Activated CD8-positive, alpha-beta memory T cell treated with anti-CD3 and anti-CD28 coated beads for 1 hour (primary cell): ENCODE data around the gene PRODH2.
"Not testable (repeated sequence)": the region's sequence is repeated elsewhere in the genome, so short reads cannot be mapped to it uniquely, and the experiment has no call there.

Experiments
- DNase-seq, 2 donors: peaks; one replicate each; pipeline ENCODE4 v3.0.0-alpha.2; 2020; ENCODE audit warnings: low read depth in 1 of 2; ENCODE audit errors: extremely low read depth in 1 of 2

PRODH2 gene

DNA sequence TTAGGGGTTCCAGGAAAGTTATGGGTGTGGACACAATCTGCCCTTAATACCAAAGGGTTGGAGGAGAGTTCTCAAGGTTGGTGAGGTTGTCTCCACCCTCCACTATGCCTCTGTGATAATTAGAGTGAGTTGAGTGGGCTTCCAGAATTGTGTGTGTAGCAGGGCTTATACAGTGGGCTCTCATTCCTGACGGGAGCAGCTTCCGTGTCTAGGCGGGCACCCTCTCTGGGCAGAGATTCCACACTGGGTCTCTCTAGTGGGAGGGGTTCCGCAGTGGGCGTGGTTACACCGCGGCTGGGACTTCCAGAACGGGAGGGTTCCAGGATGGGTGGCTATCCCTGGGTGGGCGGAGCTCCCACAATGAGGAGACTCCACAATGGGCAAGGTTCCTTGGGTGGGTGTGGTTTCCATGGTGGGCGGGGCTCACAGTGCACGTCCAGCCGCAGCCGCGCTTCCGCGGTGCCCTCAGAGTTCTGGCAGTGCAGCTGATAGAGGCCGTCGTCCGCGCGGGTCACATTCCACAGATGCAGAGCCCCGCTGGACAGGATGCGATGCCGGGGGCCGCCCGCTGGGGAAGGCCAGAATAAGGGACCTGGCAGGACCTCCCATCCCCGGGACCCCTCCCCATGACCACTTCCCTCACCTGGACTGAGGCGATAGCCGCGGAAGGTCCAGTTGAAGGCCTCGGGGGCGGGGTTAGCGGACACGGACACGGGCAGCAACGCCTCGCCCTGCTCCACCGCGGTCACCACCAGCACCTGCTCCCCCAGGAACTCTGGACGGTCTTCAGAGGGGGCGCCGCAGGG, 31.2 kb upstream of the PRODH2 start:
- DNase-seq: no peak

DNA sequence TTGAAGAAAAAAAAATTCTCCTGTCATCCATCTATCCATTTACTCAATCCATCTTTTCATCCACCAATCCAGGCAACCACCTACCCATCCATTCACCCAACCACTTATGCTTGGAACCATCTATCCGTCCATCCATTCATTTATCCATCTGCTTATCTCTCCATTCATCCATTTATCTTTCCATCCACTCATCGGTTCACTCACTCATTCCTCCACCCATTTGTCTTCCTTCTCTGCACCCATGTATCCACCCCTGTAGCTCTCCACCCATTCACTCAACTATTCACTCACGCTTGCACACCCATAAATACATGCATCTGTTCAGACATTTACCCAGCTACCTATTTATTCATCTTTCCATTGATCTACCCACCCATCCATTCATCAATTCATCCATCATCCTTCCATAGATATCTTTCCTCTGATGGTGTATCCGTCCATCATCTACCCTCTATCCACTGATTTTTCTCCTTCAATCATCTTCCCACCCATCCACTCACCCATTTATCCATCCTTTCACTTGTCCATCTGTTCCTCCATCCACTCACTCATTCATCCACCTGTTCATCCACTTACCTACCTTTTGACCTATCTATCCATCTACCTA, 30.1 kb upstream of the PRODH2 start:
- DNase-seq: no peak

DNA sequence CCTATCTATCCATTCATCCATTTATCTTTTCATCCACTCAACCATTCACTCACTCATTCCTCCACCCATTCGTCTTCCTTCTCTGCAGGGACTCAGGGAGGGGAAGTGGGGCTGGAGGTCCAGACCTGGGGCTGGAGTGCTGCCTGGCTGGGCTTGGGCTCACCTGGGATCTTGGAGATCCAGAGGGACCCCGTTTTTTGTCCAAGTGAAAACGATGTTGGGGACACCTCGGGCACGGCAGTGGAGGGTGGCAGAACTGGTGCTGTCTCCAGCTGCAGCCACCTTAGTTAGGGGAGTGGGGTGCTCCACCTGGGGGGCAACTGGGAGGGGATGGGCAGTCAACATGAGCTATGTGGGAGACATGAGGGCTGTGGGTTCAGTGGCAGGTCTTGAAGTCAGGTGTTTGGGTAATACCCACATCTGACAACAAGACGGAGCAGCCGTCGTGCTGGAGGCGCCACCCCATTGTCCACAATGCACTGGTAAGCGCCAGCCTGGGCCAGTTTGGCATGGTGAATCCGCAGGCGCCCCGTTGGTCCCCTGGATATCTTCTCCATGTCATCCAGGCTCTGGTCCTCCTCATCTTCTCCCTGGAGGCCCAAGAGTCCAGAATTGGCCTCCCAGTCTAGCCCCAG, 29.4 kb upstream of the PRODH2 start:
- DNase-seq: no peak

DNA sequence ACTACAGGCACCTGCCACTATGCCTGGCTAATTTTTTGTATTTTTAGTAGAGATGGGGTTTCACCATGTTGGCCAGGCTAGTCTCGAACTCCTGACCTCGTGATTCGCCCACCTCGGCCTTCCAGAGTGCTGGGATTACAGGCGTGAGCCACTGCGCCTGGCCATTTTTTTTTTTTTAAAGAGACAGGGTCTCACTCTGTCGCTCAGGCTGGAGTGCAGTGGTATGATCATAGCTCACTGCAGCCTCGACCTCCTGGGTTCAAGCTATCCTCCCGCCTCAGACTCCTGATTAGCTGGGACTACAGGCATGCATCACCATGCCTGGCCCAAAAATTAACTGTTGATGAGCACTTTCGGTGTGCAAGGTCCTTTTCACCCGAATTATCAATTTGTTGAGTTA, 23.5 kb upstream of the PRODH2 start:
- DNase-seq: not testable (repeated sequence)

DNA sequence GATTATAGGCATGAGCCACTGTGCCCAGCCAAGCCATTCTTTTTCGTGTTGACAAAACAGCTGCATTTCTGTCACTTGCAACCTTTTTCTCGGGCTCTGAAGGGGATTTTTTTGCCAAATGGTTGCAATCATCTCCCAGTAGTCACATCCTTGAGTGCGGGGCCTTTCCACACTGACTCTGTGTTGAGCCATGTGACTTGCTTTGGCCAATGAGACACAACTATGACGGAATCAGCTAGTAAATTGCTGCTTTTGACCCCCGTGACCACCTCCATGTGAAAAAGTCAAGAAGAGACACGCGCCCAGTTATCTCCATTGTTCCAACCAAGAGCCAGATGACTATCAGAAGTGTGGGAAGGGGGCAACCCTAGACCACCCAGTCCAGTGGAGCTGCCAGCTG, 21.3 kb upstream of the PRODH2 start:
- DNase-seq: no peak

DNA sequence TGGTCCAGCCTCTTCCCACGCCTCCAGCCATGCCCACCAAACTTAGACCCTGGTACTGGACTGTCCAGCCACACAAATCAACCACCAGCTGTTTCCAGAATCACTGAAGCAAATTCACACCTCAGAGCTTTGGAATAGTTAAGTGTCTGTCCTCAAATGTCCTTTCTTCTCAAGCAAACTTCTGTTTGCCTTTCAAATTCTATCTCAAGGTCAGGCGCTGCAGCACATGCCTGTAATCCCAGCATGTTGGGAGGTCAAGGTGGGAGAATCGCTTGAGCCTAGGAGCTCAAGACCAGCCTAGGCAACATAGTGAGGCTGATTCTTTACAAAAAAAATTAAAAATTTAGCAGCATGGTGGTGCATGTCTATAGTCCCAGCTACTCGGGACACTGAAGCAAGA, 19.4 kb upstream of the PRODH2 start:
- no peak for DNase-seq

DNA sequence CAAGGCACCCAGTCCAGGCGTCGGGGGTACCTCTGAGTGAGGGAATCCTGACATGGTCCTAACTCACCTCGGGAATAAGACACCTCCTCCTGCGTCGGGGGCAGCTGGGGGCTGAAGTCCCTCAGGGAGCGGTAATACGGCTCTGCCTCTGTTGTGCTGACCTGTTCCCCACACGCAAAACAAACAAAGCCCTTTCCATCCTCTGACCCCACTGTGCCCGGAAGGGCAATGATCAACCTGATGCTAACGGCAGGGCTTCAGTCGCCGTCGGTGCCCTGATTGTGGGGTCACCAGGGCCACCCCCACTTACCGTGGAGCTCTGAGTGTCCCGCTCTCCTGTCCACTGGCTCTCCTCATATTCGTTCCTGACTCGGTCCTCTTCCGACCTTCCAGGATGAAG, 18.3 kb upstream of the PRODH2 start:
- DNase-seq: no peak

DNA sequence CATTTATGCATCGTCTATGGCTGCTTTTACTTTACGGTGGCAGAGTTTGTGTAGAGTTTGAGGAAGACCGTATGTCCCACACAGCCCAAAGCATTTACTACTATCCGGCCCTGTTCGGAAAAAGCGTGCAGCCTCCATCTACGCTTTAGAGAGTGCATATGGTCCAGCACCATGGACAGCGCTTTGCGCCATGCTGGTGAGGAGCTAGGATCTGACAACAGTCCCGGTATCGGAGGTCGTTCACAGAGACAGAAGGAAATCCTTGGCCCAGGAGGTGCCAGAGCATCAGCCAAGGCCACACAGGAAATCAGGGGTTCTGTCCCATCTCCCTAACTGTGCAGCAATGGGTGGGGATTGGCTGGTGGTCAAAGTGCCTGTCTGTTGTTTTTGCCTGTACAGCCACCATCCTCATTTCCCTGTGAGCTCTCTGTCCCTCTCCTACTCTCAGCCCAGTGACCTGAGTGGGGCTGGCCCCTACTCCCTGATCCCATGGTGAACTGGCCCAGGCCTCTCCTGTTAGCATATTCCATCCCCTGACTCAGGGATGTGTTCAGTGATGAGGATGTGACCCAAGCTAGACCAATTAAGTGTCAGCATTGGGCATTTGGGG, 16.2 kb upstream of the PRODH2 start:
- peak in 1 of 2 donors; percentile 22 for DNase-seq

DNA sequence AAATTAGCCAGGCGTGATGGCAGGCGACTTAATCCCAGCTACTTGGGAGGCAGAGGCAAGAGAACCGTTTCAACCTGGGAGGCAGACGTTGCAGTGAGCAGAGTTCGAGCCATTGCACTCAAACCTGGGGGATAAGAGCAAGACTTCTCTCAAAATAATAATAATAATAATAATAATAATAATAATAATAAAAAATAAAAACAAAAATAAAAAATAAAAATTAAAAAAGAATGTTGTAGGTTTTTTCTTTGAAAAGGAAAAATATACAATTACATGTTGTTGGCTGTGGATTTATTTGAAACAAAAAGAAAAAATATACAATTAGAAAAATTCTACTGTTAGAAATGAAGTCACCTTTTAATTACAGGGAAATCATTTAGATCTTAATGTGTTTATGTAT, 11.5 kb upstream of the PRODH2 start:
- no peak for DNase-seq

DNA sequence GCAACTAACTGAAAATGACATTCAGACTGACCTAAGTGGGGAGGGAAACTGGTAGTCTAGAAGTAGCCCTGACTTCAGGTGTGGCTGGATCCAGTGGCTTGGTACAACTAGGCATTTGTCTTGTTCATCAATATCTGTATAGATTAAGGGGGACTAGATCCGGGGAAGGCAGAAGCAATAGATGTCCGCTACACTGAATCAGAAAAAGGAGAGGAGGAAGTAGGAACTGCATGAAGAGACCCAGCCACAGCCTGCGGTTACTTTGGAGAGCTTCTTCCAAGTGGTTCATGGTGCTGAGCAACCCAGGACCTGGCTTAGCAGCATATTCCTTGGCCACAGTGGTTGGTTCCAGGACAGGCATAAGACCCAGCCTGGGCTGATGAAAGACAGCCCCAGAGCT, 9.9 kb upstream of the PRODH2 start:
- DNase-seq: no peak

DNA sequence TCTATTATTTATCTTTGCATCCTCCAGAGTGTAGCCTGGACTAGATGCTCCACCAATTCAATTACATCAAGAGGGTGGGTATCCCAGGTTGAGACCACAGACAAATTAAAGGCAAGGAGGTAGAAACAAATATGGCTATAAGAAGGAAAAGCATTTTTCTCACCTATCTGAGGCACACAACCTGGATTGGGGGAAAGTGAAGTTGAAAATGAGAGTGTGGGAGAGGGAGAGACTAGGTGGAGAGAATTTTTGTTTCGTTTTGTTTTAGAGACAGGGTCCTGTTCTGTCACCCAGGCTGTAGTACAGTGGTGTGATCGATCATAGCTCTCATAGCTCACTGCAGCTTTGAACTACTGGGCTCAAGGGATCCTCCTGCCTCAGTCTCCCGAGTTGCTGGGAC, 5.8 kb upstream of the PRODH2 start:
- no peak for DNase-seq

DNA sequence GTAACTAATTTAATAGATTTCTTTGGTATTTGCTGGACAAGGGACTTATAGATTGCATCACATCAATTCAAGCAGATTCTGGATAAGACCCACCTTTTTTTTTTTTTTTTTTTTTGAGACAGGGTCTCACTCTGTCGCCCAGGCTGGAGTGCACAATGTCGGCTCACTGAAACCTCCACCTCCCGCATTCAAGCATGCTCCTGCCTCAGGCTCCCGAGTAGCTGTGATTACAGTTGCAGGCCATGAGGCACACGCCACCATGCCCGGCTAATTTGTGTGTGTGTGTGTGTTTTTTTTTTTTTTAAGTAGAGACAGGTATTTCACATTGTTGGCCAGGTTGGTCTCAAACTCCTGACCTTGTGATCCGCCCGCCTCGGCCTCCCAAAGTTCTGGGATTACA, 4.2 kb upstream of the PRODH2 start:
- DNase-seq: no peak

DNA sequence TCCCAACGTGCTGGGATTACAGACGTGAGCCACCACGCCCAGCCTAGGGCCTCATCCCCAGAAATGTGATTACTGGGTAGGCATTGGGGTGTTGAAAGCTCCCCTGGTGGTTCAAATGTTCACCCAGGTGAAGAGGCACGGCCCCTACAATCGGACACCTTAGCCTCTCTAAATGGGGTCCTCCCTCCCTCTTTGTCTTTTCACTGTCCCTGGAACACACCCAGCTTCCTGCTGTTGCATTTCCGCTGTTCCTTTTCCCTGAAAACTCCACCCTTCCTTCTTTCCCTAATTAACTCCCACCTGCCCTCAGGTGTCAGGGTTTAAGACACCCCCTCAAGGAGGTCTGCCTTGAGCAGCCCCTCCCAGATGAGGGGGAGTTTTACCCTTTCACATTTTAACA, 3.6 kb upstream of the PRODH2 start:
- no peak for DNase-seq

DNA sequence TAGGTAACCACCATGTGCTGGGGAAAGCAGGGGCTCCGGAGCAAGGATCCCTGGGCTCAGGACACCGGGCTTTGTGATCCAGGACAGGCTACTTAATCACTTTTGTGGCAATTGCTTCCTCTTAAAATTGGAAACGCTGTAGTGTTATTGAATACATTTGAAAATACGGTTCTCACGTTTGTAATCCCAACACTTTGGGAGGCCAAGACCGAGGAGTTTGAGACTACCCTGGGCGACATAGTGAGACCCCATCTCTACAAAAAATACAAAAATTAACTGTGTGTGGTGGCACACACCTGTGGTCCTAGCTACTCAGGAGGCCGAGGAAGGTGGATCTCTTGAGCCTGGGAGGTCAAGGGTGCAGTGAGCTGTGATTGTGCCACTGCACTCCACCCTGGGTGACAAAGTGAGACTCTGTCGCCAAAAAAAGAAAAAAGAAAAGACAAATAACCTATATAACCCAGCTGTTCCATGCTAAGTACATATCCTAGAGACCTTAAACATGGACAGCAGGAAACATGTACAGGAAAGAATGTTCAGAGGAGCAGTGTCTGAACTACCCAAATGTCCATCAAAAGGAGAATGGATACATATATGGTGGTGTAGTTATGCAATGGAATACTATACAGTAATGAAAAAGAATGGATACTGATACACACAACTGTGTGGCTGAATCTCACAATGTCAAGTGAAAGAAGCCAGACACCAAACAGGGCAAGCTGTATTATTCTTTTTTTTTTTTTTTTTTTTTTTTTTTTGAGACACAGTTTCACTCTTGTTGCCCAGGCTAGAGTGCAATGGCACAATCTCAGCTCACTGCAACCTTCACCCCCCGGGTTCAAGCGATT, 622 bp upstream of the PRODH2 start:
- DNase-seq: no peak

DNA sequence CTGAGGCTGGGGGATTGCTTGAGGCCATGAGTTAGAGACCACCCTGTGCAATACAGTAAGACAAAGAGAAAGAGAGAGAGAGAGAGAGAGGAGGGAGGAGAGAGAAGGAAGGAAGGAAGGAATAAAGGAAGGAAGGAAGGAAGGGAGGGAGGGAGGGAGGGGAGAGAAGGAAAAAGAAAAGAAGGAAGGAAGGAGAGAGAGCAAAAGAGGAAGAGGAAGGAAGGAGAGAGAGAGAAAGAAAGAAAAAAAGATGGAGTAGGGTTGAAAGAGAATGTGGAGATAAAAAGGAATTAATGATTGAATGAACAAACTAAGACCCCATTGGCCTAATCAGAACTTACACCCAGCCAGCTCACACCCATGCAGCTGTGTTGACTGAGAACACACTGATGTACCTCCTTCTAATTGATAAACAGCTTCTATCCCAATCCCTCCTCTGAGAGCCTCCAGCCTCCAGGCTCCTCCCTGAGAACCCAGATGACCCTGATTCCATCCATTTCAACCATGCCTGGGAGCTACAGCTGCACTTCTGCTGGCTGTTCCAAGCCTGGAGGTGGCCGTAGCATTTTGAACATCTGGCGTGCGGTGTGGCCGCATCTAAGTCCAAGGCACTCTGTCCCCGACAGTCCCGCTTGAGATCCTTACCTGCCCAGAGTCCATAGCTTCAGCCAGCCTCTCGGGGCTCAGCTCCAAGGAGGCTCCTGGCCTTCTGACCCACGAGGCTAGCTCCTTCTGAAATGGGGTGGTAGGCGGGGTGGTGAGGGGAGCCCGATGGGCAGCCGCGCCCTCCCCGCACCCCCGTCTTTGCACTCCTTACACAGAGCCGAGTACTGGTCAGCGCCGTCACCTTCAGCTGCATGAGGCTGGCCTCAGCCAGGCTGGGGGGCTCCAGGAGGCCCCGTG, 1.1 kb downstream of the PRODH2 start:
- no peak for DNase-seq

DNA sequence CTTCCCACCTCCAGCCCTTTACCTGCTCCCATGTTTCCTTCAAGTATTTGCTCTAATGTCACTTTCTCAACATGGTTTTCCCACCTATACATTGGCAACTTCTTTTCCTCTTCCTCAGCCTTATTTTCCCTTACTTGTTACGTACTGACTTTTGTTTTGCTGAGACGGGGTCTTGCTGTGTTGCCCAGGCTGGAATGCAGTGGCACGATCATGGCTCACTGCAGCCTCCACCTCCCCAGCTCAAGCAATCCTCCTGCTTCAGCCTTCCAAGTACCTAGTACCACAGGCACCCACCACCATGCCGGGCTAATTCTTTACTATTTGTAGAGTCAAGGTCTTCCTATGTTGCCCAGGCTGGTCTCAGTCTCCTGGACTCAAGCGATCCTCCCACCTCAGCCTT, 5.0 kb downstream of the PRODH2 start:
- DNase-seq: no peak

DNA sequence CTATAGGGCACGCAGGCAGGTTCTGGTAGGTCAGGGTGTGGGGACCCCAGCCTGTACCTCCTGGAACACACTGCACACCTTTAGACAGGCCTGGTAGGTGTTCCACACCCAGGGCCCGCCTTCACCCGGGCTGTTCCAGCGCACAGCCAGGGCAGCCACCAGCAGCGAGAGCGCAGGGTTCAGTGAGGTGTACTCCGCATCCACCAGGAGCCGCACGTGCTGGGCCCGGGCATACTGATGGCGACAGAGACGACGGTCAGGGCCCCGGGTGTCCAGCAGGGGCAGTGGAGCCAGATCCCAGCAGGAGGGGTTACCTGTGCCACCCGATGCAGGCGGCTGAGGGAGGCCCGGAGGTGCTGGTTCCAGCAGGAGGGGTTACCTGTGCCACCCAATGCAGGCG, 6.0 kb downstream of the PRODH2 start:
- DNase-seq: no peak

DNA sequence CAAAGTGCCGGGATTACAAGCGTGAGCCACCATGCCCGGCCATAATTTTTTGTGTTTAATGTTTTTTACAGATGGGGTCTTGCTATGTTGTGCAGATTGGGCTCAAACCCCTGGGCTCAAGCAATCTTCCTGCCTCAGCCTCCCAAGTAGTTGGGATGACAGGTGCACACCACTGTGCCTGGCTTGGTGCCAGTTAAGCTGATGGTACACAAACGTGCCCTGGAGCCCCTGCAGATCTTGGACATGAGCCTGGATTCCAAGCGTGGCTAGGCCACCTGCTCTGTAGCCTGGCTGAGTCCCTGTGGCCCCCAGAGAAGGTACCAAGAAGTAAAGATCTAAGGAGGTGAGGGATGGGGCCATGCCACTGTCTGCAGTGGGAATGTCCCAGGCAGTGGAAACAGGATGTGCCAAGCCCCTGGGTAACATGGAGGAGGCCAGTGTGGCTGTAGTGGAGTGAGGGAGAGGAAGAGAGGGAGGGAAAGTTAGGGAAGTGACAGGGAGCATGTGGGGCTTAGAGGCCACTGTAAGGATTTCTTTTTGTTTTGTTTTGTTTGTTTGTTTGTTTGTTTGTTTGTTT, 7.0 kb downstream of the PRODH2 start:
- DNase-seq: no peak

DNA sequence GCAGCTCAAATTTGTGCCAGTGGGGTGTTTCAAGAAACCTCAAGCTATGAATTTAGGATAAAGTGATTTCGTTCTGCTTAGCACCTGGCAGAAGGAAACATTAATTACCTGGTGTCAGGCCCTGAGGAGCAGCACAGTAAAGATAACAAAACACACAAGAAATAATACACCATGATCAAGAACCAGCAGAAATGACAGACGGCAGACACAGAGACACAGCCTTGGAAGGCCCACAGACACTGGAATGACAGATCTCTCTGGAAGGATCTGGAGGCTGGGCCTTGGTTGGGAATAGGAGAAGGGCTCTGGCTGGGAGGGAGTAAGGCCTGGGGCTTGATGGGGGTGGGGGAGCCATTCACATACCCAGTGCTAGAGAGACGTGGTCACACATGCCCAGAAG, 10.8 kb downstream of the PRODH2 start:
- DNase-seq: no peak

DNA sequence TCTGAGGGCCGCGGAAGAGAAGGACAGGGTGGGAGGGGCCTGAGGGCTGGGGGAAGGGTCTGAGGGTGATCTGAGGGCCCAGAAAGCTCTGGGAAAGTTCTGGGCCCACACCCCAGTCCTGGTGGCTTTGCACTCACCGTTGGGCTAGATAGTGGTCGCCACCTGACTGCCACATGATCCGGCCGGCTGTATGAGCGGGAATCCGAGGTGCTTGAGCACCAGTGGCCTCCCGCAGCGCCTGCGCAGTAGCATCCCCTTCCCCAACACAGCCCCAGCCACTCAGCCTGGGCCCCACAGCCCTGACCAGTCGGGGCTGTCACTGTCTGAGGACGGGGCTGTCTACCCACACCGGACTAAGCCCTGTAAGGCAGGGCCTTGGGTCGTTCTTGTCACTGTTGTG, 15.0 kb downstream of the PRODH2 start:
- DNase-seq: no peak
